ENCODE measurements around the gene HEMK1. TPM values are rescaled to one million over a fixed set of nuclear protein-coding genes. Genes with fewer than 3 reads are reported as not detected.

HEMK1 gene
- total RNA-seq, 1 experiment from 2014 or later = 12.6 TPM

DNA sequence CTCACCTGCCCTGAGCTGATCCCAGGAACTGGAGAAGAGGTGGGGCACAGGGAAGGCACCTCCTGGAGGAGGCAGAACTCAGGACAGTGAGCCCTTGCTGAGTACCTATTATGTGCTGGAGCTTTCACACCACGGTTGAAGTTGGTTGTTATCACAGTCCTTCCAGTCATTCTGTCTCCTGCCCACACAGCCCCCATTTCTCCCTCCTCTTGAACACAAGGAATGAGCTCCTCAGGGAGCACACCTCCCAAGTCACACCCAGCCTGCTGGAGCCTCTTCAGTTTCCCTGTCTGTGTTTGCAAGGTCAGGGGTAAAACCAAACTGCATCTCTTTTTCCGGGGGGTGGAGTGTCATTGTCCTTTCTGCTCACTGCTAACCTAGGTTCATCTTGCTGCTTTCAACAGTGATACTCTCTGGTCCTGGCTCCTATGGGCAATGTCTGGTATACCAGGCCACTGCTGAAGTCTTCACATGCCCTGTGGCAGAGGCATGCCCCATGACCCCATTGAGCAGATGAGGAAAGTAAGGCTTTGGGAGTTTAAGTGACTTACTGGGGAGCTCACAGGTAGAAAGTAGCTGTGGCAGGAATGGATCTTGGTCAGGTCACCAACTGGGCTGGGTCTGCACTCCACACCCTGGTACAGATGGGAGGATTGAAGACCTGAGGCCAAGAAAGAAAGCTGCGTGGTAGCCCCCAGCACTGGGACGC is 31.7 kb upstream of the HEMK1 start:
- H3K4me3 ChIP-seq (ENCODE audit: low read depth, low read length) = no peak overlapping the region
- BruUV-seq (replicated peaks) = no TSS peak
- Mint-ChIP-seq H3K36me3 (ENCODE audit: insufficient read depth, unreplicated experiment) (no peaks in the 10 kb centered on the region), H3K4me1 (ENCODE audit: low read depth, unreplicated experiment) (no peaks in the 10 kb centered on the region), H3K9me3 (ENCODE audit: unreplicated experiment) (no peaks in the 10 kb centered on the region), H3K27ac (ENCODE audit: unreplicated experiment) (no peak overlapping the region), H3K27me3 (ENCODE audit: insufficient read depth, unreplicated experiment) (peaks cover 28% of the 10 kb centered on the region), H3K4me3 (ENCODE audit: unreplicated experiment) (no peak overlapping the region)
- H3K36me3 ChIP-seq (ENCODE audit: control insufficient read depth, insufficient read depth, low read length) = no peaks in the 10 kb centered on the region
- H3K4me1 ChIP-seq = no peaks in the 10 kb centered on the region
- CTCF ChIA-PET = interaction anchor here (1.6 kb wide), 1 partner anchor 63 kb away, joined by 3 read pairs; no protein-coding TSS in a partner anchor
- DNase-seq = no peak
- POLR2A ChIA-PET = no interaction called here
- H3K27me3 ChIP-seq (replicated peaks; ENCODE audit: control insufficient read depth, insufficient read depth, low read length) = no peaks in the 10 kb centered on the region; the same call in none of the 2 replicates
- H3K9me3 ChIP-seq = no peaks in the 10 kb centered on the region
- intact Hi-C loops (cut with micrococcal nuclease; ENCODE audit: unreplicated experiment) = no loop called here
- TF ChIP-seq, protein P1, sequence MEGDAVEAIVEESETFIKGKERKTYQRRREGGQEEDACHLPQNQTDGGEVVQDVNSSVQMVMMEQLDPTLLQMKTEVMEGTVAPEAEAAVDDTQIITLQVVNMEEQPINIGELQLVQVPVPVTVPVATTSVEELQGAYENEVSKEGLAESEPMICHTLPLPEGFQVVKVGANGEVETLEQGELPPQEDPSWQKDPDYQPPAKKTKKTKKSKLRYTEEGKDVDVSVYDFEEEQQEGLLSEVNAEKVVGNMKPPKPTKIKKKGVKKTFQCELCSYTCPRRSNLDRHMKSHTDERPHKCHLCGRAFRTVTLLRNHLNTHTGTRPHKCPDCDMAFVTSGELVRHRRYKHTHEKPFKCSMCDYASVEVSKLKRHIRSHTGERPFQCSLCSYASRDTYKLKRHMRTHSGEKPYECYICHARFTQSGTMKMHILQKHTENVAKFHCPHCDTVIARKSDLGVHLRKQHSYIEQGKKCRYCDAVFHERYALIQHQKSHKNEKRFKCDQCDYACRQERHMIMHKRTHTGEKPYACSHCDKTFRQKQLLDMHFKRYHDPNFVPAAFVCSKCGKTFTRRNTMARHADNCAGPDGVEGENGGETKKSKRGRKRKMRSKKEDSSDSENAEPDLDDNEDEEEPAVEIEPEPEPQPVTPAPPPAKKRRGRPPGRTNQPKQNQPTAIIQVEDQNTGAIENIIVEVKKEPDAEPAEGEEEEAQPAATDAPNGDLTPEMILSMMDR (IDR thresholded peaks at IDR 0.05; ENCODE audit: insufficient read depth in 1 of 2, low read depth in 1 of 2, low read length in 1 of 2, severe bottlenecking in 1 of 2, unreplicated experiment in 1 of 2) = no peak

DNA sequence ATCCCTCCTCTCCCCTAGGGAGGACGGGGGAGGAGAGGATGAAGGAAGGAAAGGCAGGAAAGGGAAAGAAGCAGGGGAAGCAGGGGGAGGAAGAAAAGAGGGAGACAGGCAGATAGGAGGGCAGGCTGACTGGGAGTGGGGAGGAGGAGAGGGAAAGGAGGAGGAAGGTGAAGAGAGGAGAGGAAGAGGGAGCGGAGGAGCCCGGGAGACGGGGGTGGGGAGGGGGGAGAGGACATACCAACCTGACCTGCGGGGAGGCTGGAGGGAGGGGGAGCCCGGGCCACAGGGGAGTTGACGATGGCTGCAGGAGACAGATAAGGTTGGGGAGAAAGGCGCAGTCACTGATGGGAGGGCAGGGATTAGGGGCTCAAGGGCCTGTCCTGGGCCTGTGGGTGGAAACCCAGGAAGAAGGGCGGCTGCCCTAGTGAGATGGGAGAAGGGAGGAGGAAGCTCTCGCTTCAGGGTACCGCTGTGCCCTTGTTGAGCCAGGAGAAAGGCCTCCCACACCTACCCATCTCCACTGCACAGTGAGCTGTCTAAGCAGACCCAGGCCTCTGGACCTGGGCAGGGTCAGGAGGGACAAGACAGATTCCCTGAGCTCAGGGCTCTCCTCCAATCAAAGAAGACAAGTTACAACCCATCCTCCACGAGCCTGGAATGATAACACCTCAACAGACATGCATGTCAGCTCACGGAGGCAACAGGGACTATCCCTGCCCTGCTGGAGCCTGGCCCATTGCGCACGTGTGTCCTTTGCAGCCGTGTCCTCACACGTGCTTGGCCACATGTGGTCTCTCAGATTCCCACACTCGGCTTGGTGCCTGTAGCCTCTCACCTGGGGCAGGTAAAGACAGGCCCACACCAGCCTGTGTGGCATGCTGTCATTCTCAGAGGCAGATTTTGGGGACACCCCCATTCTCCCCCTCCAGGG is 29.7 kb upstream of the HEMK1 start:
- H3K9me3 ChIP-seq = no peaks in the 10 kb centered on the region
- no peaks in the 10 kb centered on the region for H3K4me1 Mint-ChIP-seq (ENCODE audit: low read depth, unreplicated experiment)
- H3K27me3 Mint-ChIP-seq (ENCODE audit: insufficient read depth, unreplicated experiment) = peaks cover 20% of the 10 kb centered on the region
- no peaks in the 10 kb centered on the region for H3K36me3 Mint-ChIP-seq (ENCODE audit: insufficient read depth, unreplicated experiment)
- H3K9me3 Mint-ChIP-seq (ENCODE audit: unreplicated experiment) = no peaks in the 10 kb centered on the region
- no peak overlapping the region for H3K4me3 ChIP-seq (ENCODE audit: low read depth, low read length)
- POLR2A ChIA-PET = interaction anchor here (0.6 kb wide), 1 partner anchor 189 kb away, joined by 4 read pairs; the partner anchor contains the start of genes CYB561D2 and NPRL2
- no peak overlapping the region for H3K4me3 Mint-ChIP-seq (ENCODE audit: unreplicated experiment)
- H3K36me3 ChIP-seq (ENCODE audit: control insufficient read depth, insufficient read depth, low read length) = no peaks in the 10 kb centered on the region
- intact Hi-C loops (cut with micrococcal nuclease; ENCODE audit: unreplicated experiment) = no loop called here
- no peak for DNase-seq
- CTCF ChIA-PET = no interaction called here
- H3K27me3 ChIP-seq (replicated peaks; ENCODE audit: control insufficient read depth, insufficient read depth, low read length) = no peaks in the 10 kb centered on the region; the same call in 1 of the 2 replicates
- TF ChIP-seq, protein P1 (IDR thresholded peaks at IDR 0.05; ENCODE audit: insufficient read depth in 1 of 2, low read depth in 1 of 2, low read length in 1 of 2, severe bottlenecking in 1 of 2, unreplicated experiment in 1 of 2) = no peak
- no peak overlapping the region for H3K27ac Mint-ChIP-seq (ENCODE audit: unreplicated experiment)
- BruUV-seq (replicated peaks) = no TSS peak
- no peaks in the 10 kb centered on the region for H3K4me1 ChIP-seq
